Neural cell (in vitro differentiated cells): Measurements from ENCODE around the gene NCOA3. TPM values are rescaled to one million over a fixed set of nuclear protein-coding genes. Genes with fewer than 3 reads are reported as not detected.

Experiments used
- H2AFZ ChIP-seq: fragments of 200-600, 300-800 bp; sonication (generic), shearing (Covaris generic); 2 replicates; pipeline ENCODE4 v1.6.0; 2014; ENCODE audit warnings: low read depth, mild to moderate bottlenecking, antibody characterized with exemption, low read length, moderate library complexity
- H3F3A ChIP-seq: fragments of 200-600 bp; shearing (Covaris generic); 2 replicates; pipeline ENCODE4 v1.6.1; 2016; ENCODE audit warnings: mild to moderate bottlenecking, moderate library complexity, mixed read lengths, antibody characterized with exemption, low read length; ENCODE audit not compliant: insufficient read depth, poor library complexity, severe bottlenecking
- H3K27ac ChIP-seq: fragments of 200-600, 300-800 bp; sonication (generic), shearing (Covaris generic); 2 replicates; pipeline ENCODE4 v1.5.1; 2014; ENCODE audit warnings: mild to moderate bottlenecking, low read length, moderate library complexity
- H3K27me3 ChIP-seq: fragments of 300-800, 200-600 bp; sonication (generic), shearing (Covaris generic); 2 replicates; pipeline ENCODE4 v1.6.0; 2014; ENCODE audit warnings: mild to moderate bottlenecking, low read depth, low read length, moderate library complexity; ENCODE audit not compliant: insufficient read depth
- H3K36me3 ChIP-seq: fragments of 300-800, 200-600 bp; sonication (generic), shearing (Covaris generic); 2 replicates; pipeline ENCODE4 v1.5.1; 2014; ENCODE audit warnings: mild to moderate bottlenecking, antibody characterized with exemption, low read length, moderate library complexity; ENCODE audit not compliant: insufficient read depth
- H3K4me2 ChIP-seq: fragments of 300-800, 200-600 bp; sonication (generic), shearing (Covaris generic); 2 replicates; pipeline ENCODE4 v1.6.0; 2014; ENCODE audit warnings: mild to moderate bottlenecking, low read length
- H3K4me3 ChIP-seq: fragments of 300-800, 200-600 bp; sonication (generic), shearing (Covaris generic); 2 replicates; pipeline ENCODE4 v1.5.1; 2014; ENCODE audit warnings: mild to moderate bottlenecking, low read length, moderate library complexity
- H3K79me2 ChIP-seq: fragments of 200-600 bp; shearing (Covaris generic); replicated peaks from 2 replicates; pipeline ENCODE4 v1.6.0; 2014; ENCODE audit warnings: mild to moderate bottlenecking, low read length, moderate library complexity; ENCODE audit not compliant: insufficient read depth
- H3K9ac ChIP-seq: fragments of 300-800, 200-600 bp; sonication (generic), shearing (Covaris generic); 2 replicates; pipeline ENCODE4 v1.6.1; 2016; ENCODE audit warnings: mild to moderate bottlenecking, low read length, mixed read lengths
- H3K9me2 ChIP-seq: fragments of 200-600 bp; shearing (Covaris generic); 2 replicates; pipeline ENCODE4 v1.6.1; 2016; ENCODE audit warnings: mild to moderate bottlenecking, low read length, mixed read lengths; ENCODE audit not compliant: insufficient read depth
- H3K9me3 ChIP-seq: fragments of 200-600, 300-800 bp; sonication (generic), shearing (Covaris generic); 2 replicates; pipeline ENCODE4 v1.6.1; 2016; ENCODE audit warnings: mild to moderate bottlenecking, mixed run types, low read length, moderate library complexity, mixed read lengths
- H4K20me1 ChIP-seq: fragments of 200-600 bp; shearing (Covaris generic); 2 replicates; pipeline ENCODE4 v1.6.1; 2016; ENCODE audit warnings: mild to moderate bottlenecking, mixed run types; ENCODE audit not compliant: insufficient read depth
- EP300 ChIP-seq: fragments of 450-650 bp; conservative IDR thresholded peaks from 2 replicates; pipeline ENCODE4 v1.6.1; 2014; ENCODE audit warnings: antibody characterized with exemption, mild to moderate bottlenecking, moderate library complexity; ENCODE audit not compliant: poor library complexity, severe bottlenecking
- EZH2 ChIP-seq: fragments of 200-600, 300-800 bp; shearing (Covaris generic), sonication (generic); IDR thresholded peaks from 2 replicates; pipeline ENCODE4 v1.6.1; 2014; ENCODE audit warnings: antibody characterized with exemption, low read length, borderline replicate concordance, mild to moderate bottlenecking; ENCODE audit not compliant: insufficient read depth, poor library complexity, severe bottlenecking
- MXI1 ChIP-seq: fragments of 450-650 bp; conservative IDR thresholded peaks from 2 replicates; pipeline ENCODE4 v1.6.1; 2014; ENCODE audit warnings: antibody characterized with exemption, mild to moderate bottlenecking; ENCODE audit not compliant: poor library complexity, severe bottlenecking
- POLR2AphosphoS5 ChIP-seq: IDR thresholded peaks from 2 replicates; pipeline ENCODE4 v1.6.1; 2012
- RAD21 ChIP-seq: fragments of 450-650 bp; conservative IDR thresholded peaks from 2 replicates; pipeline ENCODE4 v1.6.1; 2014; ENCODE audit warnings: antibody characterized with exemption, mild to moderate bottlenecking, moderate library complexity
- REST ChIP-seq: IDR thresholded peaks from 2 replicates; pipeline ENCODE4 v1.6.1; 2012; ENCODE audit warnings: borderline replicate concordance
- SMC3 ChIP-seq: fragments of 450-650 bp; conservative IDR thresholded peaks from 2 replicates; pipeline ENCODE4 v1.6.1; 2014; ENCODE audit warnings: antibody characterized with exemption, mild to moderate bottlenecking, moderate library complexity; ENCODE audit not compliant: poor library complexity
- TAF1 ChIP-seq: IDR thresholded peaks from 2 replicates; pipeline ENCODE4 v1.6.1; 2012; ENCODE audit warnings: low read depth
- polyA plus RNA-seq: library from polyadenylated mRNA; depleted of rRNA; stranded (reverse); fragments of >200 nt; gene quantifications from 2 replicates; pipeline ENCODE4 v1.2.3, GENCODE V29; 2014
- TF ChIP-seq, protein P1 (sequence below): fragments of 450-650 bp; IDR thresholded peaks from 2 replicates; pipeline ENCODE4 v1.5.1; 2014; ENCODE audit warnings: antibody characterized with exemption, mild to moderate bottlenecking, moderate library complexity; ENCODE audit not compliant: poor library complexity, severe bottlenecking

Gene NCOA3
- polyA plus RNA-seq, 1 donor from 2014 or later: 14.2 TPM

- Histone ChIP-seq H2AFZ (no peak overlapping the region), H3K79me2 (no peaks in the 10 kb centered on the region), H3F3A (no peaks in the 10 kb centered on the region), H3K9me2 (no peaks in the 10 kb centered on the region), H3K9me3 (no peaks in the 10 kb centered on the region), H3K36me3 (peaks cover 5% of the 10 kb centered on the region), H3K27me3 (no peaks in the 10 kb centered on the region), H3K4me2 (no peak overlapping the region), H3K9ac (no peak overlapping the region), H3K4me3 (no peak overlapping the region), H3K27ac (no peak overlapping the region), H4K20me1 (no peaks in the 10 kb centered on the region)
- TF ChIP-seq, protein P1, sequence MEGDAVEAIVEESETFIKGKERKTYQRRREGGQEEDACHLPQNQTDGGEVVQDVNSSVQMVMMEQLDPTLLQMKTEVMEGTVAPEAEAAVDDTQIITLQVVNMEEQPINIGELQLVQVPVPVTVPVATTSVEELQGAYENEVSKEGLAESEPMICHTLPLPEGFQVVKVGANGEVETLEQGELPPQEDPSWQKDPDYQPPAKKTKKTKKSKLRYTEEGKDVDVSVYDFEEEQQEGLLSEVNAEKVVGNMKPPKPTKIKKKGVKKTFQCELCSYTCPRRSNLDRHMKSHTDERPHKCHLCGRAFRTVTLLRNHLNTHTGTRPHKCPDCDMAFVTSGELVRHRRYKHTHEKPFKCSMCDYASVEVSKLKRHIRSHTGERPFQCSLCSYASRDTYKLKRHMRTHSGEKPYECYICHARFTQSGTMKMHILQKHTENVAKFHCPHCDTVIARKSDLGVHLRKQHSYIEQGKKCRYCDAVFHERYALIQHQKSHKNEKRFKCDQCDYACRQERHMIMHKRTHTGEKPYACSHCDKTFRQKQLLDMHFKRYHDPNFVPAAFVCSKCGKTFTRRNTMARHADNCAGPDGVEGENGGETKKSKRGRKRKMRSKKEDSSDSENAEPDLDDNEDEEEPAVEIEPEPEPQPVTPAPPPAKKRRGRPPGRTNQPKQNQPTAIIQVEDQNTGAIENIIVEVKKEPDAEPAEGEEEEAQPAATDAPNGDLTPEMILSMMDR: no peak
- no peak for TF ChIP-seq SMC3
- TF ChIP-seq REST: no peak
- TF ChIP-seq TAF1: no peak
- no peak for TF ChIP-seq MXI1
- TF ChIP-seq POLR2AphosphoS5: no peak
- TF ChIP-seq EZH2: no peak
- TF ChIP-seq EP300: no peak
- TF ChIP-seq RAD21: no peak
Measured at GRCh38 chr20:47642118-47642517, 140.4 kb downstream of the NCOA3 start.

DNA sequence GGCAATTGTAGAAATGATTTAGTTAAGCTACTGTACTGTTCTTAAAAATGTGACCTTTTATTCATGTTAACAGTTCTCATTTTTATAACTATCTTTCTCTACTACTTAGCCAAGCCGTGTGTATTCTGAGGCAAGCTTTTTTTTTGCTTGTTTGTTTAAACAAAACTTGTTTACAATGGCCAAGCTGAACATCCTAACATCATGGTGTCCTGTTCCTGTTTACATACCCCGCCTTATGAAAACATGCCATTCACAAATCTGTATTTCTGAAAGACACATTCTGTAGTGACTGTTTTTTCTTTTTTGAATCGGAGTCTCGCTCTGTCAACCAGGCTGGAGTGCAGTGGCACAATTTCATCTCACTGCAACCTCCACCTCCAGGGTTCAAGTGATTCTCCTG lies 140.9 kb downstream of the NCOA3 start:
- Histone ChIP-seq H3K27ac (no peak overlapping the region), H3K27me3 (no peaks in the 10 kb centered on the region), H3K9me3 (no peaks in the 10 kb centered on the region), H3K4me2 (no peak overlapping the region), H3K9me2 (no peaks in the 10 kb centered on the region), H3K4me3 (no peak overlapping the region), H3K36me3 (peaks cover 5% of the 10 kb centered on the region), H4K20me1 (no peaks in the 10 kb centered on the region), H3K9ac (no peak overlapping the region), H3K79me2 (no peaks in the 10 kb centered on the region), H2AFZ (no peak overlapping the region), H3F3A (no peaks in the 10 kb centered on the region)
- TF ChIP-seq POLR2AphosphoS5 (no peak), EZH2 (no peak)

DNA sequence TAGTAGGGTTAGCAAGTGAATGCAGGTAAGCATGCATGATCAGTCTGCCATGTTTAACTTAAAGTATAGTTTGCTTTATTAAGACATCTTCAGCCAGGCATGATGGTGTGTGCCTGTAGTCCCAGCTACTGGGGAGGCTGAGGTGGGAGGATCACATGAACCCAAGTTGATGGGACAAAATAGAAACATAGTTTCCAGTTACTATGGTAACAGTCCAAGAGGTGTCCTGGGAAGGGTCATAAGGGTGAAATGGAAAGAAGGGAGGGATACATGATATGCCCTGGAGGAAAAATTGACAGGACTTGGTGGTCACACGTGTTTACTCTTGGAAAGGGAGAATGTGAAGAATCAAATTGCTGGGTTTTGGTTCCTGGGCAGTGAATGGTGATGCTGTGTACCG lies 143.9 kb downstream of the NCOA3 start:
- Histone ChIP-seq H3K9me3 (no peaks in the 10 kb centered on the region), H3K36me3 (peaks cover 5% of the 10 kb centered on the region), H3K4me3 (no peak overlapping the region), H3K9me2 (no peaks in the 10 kb centered on the region), H3K9ac (no peak overlapping the region), H3F3A (no peaks in the 10 kb centered on the region), H4K20me1 (no peaks in the 10 kb centered on the region), H3K4me2 (no peak overlapping the region), H3K27ac (no peak overlapping the region), H2AFZ (no peak overlapping the region), H3K27me3 (no peaks in the 10 kb centered on the region), H3K79me2 (no peaks in the 10 kb centered on the region)
- TF ChIP-seq, protein P1: no peak
- TF ChIP-seq EZH2: no peak
- no peak for TF ChIP-seq RAD21
- TF ChIP-seq MXI1: no peak
- no peak for TF ChIP-seq REST
- no peak for TF ChIP-seq POLR2AphosphoS5
- TF ChIP-seq SMC3: no peak
- TF ChIP-seq TAF1: no peak
- no peak for TF ChIP-seq EP300
